ENCODE measurements around the gene SNX32.
A peak's percentile ranks its signal among the peaks of the same experiment; 100 is the strongest.

Gene SNX32

GRCh38 chr11:65833297-65834030 lies at the start of gene SNX32:
TSS of gene SNX32 (plus strand) at chr11:65833963. CDS start at chr11:65834066, 103 bp downstream.
- peak; percentile 79 to 92 (median 86) for DNase-seq

GRCh38 chr11:65785319-65786007 lies 48.3 kb upstream of the SNX32 start:
- DNase-seq: no peak

GRCh38 chr11:65786008-65786785 lies 47.6 kb upstream of the SNX32 start:
- no peak for DNase-seq

GRCh38 chr11:65786786-65787636 lies 46.8 kb upstream of the SNX32 start, which contains the start of gene OVOL1:
TSS of gene OVOL1 (plus strand) at chr11:65787063. CDS start at chr11:65787374, 311 bp downstream.
- DNase-seq: no peak

- no peak for DNase-seq
These were observed 45.8 kb upstream of the SNX32 start for GRCh38 chr11:65787649-65788622.

- no peak for DNase-seq
These were observed 44.9 kb upstream of the SNX32 start for GRCh38 chr11:65788821-65789220.

- DNase-seq: no peak
These were observed 44.3 kb upstream of the SNX32 start for GRCh38 chr11:65789230-65790103.

- DNase-seq: no peak
These were observed 43.5 kb upstream of the SNX32 start for GRCh38 chr11:65790104-65790901.

GRCh38 chr11:65790902-65791650 lies 42.7 kb upstream of the SNX32 start:
- DNase-seq: no peak

- no peak for DNase-seq
These were observed 42.0 kb upstream of the SNX32 start for GRCh38 chr11:65791719-65792213.

GRCh38 chr11:65792456-65792855 lies 41.3 kb upstream of the SNX32 start:
- DNase-seq: no peak

GRCh38 chr11:65793144-65793581 lies 40.6 kb upstream of the SNX32 start:
- no peak for DNase-seq

- DNase-seq: no peak
These were observed 40.0 kb upstream of the SNX32 start for GRCh38 chr11:65793625-65794400.

GRCh38 chr11:65794570-65795510 lies 38.9 kb upstream of the SNX32 start:
- no peak for DNase-seq

- no peak for DNase-seq
These were observed 36.8 kb upstream of the SNX32 start for GRCh38 chr11:65796726-65797601.
